Prostate gland (tissue), 2 donors: ENCODE results near the gene MSH5.
A peak's percentile ranks its signal among the peaks of the same experiment; 100 is the strongest.

Experiments used
- POLR2A ChIP-seq: fragments of 450-650 bp; IDR thresholded peaks from one replicate; pipeline ENCODE4 v1.6.1; 2016; ENCODE audit warnings: antibody characterized with exemption, mild to moderate bottlenecking
- POLR2AphosphoS5 ChIP-seq: sonication (generic); formaldehyde crosslinking; IDR thresholded peaks from one replicate; pipeline ENCODE4 v1.6.1; 2017; ENCODE audit warnings: antibody characterized with exemption
- TF ChIP-seq, protein P1 (sequence below), 4 experiments: fragments of 200-600 bp in 2 of 4; fragments of 450-650 bp in 2 of 4; sonication (generic) in 2 of 4; IDR thresholded peaks; 1 replicate in 3 of 4; 2 replicates in 1 of 4; pipeline ENCODE4 v1.5.1; 2016 to 2019; ENCODE audit warnings: antibody characterized with exemption in 4 of 4, mild to moderate bottlenecking in 2 of 4, moderate library complexity in 2 of 4

DNA sequence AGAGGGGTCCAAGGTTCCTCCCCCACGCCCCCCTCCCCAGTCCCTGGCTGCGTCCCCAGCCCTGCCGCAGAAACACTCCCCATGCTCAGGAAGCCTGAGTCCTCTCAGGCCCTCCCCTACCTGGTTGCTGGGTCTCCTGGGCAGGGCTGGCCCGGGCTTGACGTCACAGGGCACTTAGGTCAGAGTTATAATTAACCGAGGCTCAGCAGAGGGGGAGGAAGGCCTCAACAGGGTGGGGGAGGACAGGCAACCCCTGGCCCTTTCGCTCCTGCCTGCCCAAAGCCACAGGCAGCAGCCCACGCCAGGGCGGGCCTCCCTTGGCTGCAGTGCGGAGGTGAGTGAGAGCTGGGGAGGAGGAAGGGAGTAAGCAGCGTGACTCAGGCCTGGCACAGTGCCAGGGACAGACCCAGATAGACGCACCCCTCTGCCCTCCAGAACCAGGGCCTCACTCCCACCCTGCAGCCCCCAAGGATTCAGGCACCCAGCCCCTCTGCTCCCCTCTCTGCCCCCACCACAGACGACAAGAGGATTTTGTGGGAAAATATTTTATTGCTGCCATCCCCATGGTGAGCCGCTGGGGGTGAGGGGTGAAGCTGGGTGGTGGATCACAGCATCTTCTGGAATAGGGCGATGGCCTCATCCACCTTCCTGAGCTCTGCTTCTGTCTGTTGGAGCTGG is 37.3 kb downstream of the MSH5 start, which contains the start of gene VWA7:
- peak; percentile 26 for TF ChIP-seq POLR2A
- TF ChIP-seq, protein P1, sequence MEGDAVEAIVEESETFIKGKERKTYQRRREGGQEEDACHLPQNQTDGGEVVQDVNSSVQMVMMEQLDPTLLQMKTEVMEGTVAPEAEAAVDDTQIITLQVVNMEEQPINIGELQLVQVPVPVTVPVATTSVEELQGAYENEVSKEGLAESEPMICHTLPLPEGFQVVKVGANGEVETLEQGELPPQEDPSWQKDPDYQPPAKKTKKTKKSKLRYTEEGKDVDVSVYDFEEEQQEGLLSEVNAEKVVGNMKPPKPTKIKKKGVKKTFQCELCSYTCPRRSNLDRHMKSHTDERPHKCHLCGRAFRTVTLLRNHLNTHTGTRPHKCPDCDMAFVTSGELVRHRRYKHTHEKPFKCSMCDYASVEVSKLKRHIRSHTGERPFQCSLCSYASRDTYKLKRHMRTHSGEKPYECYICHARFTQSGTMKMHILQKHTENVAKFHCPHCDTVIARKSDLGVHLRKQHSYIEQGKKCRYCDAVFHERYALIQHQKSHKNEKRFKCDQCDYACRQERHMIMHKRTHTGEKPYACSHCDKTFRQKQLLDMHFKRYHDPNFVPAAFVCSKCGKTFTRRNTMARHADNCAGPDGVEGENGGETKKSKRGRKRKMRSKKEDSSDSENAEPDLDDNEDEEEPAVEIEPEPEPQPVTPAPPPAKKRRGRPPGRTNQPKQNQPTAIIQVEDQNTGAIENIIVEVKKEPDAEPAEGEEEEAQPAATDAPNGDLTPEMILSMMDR (IDR thresholded peaks at IDR 0.05) = peak in 1 of 4 experiments; percentile 10
- peak; percentile 19 for TF ChIP-seq POLR2AphosphoS5
